HL-60 (cell line): Measurements from ENCODE around the gene ENDOU.

ENCODE experiments used
- GABPA ChIP-seq: IDR thresholded peaks from 2 replicates; pipeline ENCODE4 v1.6.1; 2012; ENCODE audit warnings: low read depth
- POLR2AphosphoS5 ChIP-seq: IDR thresholded peaks from 2 replicates; pipeline ENCODE4 v1.6.1; 2012; ENCODE audit warnings: low read depth
- SPI1 ChIP-seq: IDR thresholded peaks from 2 replicates; pipeline ENCODE4 v1.6.1; 2012; ENCODE audit warnings: low read depth, mild to moderate bottlenecking, borderline replicate concordance
- TF ChIP-seq, protein P1 (sequence below): IDR thresholded peaks from one replicate; pipeline ENCODE4 v1.5.1; 2011; ENCODE audit warnings: low read length, control low read depth, inconsistent platforms; ENCODE audit not compliant: insufficient read depth
- TF ChIP-seq, protein P2 (sequence below): IDR thresholded peaks from 2 replicates; pipeline ENCODE4 v1.6.1; 2012; ENCODE audit warnings: low read depth; ENCODE audit not compliant: insufficient replicate concordance

DNA sequence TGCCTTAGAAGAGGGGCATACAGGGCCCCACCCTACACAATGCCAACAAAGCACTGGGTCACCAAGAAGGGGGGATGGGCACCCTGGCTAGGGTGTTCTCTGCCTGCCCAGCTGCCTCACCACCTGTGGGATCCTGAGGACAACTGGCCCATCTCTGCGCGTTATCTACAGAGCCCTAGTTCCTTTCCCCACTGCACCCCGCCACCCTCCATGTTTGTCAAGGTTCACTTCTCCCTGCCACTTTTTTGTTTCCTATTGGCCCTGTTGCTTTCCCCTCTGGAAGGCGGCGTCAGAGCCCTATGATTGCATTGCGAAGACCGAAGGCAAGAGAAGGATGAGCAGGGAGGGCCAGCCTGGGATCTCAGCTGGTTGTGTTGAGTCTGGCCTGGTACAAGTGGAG is 49.4 kb upstream of the ENDOU start:
- TF ChIP-seq, protein P1, sequence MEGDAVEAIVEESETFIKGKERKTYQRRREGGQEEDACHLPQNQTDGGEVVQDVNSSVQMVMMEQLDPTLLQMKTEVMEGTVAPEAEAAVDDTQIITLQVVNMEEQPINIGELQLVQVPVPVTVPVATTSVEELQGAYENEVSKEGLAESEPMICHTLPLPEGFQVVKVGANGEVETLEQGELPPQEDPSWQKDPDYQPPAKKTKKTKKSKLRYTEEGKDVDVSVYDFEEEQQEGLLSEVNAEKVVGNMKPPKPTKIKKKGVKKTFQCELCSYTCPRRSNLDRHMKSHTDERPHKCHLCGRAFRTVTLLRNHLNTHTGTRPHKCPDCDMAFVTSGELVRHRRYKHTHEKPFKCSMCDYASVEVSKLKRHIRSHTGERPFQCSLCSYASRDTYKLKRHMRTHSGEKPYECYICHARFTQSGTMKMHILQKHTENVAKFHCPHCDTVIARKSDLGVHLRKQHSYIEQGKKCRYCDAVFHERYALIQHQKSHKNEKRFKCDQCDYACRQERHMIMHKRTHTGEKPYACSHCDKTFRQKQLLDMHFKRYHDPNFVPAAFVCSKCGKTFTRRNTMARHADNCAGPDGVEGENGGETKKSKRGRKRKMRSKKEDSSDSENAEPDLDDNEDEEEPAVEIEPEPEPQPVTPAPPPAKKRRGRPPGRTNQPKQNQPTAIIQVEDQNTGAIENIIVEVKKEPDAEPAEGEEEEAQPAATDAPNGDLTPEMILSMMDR = no peak
- TF ChIP-seq POLR2AphosphoS5 (no peak), GABPA (no peak), SPI1 (no peak)
- TF ChIP-seq, protein P2, sequence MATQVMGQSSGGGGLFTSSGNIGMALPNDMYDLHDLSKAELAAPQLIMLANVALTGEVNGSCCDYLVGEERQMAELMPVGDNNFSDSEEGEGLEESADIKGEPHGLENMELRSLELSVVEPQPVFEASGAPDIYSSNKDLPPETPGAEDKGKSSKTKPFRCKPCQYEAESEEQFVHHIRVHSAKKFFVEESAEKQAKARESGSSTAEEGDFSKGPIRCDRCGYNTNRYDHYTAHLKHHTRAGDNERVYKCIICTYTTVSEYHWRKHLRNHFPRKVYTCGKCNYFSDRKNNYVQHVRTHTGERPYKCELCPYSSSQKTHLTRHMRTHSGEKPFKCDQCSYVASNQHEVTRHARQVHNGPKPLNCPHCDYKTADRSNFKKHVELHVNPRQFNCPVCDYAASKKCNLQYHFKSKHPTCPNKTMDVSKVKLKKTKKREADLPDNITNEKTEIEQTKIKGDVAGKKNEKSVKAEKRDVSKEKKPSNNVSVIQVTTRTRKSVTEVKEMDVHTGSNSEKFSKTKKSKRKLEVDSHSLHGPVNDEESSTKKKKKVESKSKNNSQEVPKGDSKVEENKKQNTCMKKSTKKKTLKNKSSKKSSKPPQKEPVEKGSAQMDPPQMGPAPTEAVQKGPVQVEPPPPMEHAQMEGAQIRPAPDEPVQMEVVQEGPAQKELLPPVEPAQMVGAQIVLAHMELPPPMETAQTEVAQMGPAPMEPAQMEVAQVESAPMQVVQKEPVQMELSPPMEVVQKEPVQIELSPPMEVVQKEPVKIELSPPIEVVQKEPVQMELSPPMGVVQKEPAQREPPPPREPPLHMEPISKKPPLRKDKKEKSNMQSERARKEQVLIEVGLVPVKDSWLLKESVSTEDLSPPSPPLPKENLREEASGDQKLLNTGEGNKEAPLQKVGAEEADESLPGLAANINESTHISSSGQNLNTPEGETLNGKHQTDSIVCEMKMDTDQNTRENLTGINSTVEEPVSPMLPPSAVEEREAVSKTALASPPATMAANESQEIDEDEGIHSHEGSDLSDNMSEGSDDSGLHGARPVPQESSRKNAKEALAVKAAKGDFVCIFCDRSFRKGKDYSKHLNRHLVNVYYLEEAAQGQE = no peak
